ENCODE data around the gene PDCD4.

DNA sequence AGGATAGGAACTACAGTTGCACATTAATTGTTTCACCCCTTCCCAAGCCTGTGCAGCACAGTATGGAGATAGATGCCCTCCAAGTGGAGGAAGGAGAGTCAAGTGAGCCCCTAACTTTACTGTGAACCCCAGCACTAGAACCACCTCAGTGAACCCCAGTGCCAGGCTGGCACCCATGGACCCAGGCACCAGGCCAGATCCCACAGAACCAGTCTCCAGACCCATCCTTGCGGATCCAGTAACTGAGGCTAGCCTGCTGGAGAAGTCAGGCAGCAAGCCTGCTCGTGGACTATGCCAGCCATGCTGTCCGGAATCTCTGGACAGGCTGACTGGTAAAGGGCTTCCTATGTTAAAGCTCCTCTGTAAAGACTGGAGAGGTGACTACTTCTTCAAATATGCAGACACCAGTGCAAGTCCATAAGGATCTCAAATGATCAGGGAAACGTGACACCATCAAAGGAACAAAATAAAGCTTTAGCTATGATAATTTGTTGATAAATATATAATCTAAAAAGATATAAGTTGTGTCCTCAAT lies 75.4 kb downstream of the PDCD4 start:
- TF ChIP-seq CTCF (conservative IDR thresholded peaks at IDR 0.05; ENCODE audit: low read depth, low read length) = no peak
- TF ChIP-seq EZH2 (IDR thresholded peaks at IDR 0.05; ENCODE audit: low read length, unreplicated experiment) = no peak
- TF ChIP-seq EZH2phosphoT487 (IDR thresholded peaks at IDR 0.05; ENCODE audit: borderline replicate concordance, low read length) = no peak
